C4-2B (cell line): ENCODE measurements around the gene GATAD2A.

Source experiments
- CTCF ChIP-seq: fragments of 450-650 bp; conservative IDR thresholded peaks from 2 replicates; pipeline ENCODE4 v1.5.1; 2017; ENCODE audit warnings: mild to moderate bottlenecking
- ZFX ChIP-seq: fragments of 450-650 bp; IDR thresholded peaks from 2 replicates; pipeline ENCODE4 v1.6.1; 2017

- TF ChIP-seq CTCF, result no peak
- no peak for TF ChIP-seq ZFX
Observed at GRCh38 chr19:19486343-19487076, 81.0 kb downstream of the GATAD2A start.
